OCI-M1 (cell line): ENCODE results near the gene ABCB4.
A peak's percentile ranks its signal among the peaks of the same experiment; 100 is the strongest.
"Not testable (repeated sequence)": the region's sequence is repeated elsewhere in the genome, so short reads cannot be mapped to it uniquely, and the experiment has no call there.

Experiments used
- DNase-seq: peaks from one replicate; lab custom pipeline; 2025; lab: John Stamatoyannopoulos, UW

The ABCB4 gene

DNA sequence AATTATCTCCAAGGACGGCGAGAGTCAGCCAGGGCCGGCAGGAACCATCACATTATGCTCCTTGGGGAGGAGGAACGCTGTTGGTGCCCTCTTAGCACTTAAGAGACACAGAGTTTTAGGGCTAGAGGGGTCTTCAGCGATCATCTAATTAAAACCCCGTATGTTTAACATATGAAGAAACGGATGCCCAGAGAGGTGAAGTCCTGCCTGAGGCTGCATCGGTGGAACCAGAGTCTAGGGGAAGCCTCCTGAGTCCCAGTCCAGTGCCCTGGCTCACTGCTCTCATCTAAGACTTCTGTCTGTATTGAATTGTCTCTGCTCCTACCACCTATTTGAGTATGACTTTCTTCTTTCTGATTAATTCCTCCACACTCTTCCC is 688 bp upstream of the ABCB4 start:
- no peak for DNase-seq

DNA sequence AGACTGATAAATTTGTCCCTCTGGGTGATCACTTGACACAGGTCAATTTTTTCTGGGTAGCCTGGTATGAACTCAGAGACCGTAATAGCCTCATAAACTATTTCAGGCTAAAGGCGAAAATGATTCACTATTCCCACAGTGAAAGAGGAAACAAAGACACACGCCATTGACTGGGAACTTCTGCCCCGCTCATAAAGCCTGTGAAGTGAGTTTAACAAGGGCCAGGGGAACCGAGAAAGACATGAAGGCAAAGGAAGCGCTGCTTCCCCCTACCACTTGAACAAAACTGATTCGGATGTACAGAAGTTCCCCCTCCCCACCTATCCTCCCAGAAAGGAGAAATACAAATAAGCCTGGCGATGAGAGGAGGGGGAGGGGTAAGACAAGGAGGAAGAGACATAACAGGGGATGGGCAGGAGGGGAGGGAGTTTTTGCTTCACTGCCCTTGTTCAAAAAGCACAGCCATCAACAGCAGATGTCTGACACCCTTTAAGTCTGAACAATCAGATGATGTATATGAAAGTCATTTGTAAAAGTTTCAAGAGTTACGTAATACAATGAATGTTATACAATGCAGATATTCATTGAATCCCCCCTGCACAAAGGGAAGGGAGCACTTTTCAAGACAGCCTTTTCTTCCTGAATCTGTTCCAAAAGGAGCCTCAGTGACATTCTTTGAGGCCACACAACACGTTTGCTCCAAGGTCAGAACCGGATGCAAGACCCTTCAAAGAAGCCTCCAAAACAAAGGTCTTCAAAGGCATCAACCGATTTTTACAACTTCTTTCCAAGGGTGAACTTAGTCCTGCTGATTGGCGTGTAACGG is 734 bp downstream of the ABCB4 start:
- peak; percentile 87 for DNase-seq

DNA sequence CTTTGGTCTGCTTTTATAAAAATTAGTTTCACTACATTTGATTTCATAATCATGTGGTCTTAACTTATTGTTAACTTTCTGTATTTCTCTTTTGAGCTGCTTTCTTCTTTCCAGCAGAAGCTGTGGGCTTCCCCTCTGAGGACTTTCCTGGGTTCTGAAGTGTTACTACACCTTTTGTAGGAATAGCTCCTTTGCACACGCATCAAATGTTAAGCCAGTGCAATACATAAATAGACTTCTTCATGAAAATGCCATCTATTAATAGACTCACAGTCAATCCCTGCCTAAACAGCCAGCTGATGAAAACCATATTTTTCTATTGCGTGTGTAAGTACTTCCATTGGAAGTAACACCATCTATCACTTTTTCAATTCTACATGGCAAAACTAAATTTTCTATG is 1.5 kb downstream of the ABCB4 start:
- peak; percentile 51 for DNase-seq

DNA sequence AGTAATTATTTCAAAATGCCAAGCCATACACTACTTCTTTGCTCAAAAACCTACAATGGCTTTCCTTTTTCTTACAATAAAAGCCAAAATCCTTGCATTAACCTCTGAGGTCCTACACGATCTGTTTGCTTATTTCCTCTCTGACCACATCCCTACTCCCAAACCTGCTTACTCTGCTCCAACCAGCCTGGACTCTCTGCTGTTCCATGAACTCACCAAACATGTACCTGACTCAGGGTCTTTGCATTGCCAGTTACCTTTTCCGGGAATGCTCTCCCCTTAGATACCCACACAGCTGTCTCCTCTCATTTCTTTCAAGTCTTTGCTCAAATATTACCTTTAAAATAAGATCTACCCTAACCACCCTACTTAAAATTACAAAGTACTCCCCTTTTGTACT is 2.3 kb downstream of the ABCB4 start:
- DNase-seq, result no peak

DNA sequence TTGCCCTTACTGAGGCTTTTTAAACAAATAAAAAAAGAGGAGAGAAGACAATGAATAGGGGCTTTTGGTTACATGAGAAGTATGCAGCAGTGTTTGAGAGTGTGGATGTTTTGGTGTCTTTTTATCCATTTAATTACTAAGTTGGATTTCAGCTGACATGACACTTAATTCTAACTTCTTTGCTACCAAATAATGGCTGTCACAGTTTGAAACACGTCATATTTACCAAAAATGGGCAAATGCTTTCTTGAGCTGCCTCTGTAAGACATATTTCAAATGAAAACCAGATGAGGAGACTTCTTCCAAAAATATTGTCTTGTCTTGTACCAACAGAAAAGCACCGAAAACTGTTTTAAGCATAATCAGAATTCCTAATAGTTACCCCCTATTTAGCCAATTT is 4.0 kb downstream of the ABCB4 start:
- no peak for DNase-seq

DNA sequence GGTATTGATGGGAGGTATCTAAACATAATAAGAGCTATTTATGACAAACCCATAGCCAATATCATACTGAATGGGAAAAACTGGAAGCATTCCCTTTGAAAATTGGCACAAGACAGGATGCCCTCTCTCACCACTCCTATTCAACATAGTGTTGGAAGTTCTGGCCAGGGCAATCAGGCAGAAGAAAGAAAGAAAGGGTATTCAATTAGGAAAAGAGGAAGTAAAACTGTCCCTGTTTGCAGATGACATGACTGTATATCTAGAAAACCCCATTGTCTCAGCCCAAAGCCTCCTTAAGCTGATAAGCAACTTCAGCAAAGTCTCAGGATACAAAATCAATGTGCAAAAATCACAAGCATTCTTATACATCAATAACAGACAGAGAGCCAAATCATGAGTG is 6.3 kb downstream of the ABCB4 start:
- peak; percentile 16 for DNase-seq

DNA sequence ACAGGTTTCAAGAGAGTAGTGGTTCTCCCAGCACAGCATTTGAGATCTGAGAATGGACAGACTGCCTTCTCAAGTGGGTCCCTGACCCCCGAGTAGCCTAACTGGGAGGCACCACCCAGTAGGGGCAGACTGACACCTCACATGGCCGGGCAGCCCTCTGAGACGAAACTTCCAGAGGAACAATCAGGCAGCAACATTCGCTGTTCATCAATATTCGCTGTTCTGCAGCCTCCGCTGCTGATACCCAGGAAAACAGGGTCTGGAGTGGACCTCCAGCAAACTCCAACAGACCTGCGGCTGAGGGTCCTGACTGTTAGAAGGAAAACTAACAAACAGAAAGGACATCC is 10.0 kb downstream of the ABCB4 start:
- DNase-seq, result not testable (repeated sequence)

DNA sequence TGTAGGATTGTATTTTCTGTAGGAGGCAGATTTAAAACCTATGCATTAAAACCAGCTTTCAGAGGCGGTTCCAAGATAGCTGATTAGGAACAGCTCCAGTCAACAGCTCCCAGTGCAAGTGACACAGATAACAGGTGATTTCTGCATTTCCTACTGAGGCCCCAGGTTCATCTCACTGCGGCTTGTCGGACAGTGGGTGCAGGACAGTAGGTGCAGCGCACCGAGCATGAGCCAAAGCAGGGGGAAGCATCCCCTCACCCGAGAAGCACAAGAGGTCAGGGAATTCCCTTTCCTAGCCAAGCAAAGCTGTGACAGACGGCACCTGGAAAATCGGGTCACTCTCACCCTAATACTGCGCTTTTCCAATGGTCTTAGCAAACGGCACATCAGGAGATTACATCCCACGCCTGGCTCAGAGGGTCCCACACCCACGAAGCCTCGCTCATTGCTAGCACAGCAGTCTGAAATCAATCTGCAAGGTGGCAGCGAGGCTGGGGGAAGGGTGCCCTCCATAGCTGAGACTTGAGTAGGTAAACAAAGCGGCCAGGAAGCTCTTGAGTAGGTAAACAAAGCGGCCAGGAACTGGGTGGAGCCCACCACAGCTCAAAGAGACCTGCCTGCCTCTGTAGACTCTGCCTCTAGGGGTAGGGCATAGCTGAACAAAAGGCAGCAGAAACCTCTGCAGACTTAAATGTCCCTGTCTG is 10.5 kb downstream of the ABCB4 start:
- DNase-seq, result not testable (repeated sequence)

DNA sequence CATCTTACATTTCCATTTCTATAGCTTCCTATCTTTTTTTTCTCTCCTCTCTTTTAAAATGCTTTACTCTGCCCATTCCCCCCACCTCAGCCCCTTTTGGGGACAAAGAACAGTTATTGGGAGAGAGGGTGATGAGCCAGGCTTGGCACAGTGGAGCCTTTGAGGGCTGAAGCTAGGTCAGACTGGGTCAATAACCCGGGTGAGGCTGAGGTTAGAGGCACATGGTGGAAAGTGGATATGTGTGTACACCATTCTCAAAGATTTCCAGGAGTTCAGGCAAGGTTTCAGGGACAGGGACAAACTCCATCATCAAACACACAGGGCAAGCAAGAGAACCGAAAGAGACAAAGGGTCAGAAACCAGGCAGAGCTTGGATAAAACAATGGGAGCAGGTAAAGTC is 11.5 kb downstream of the ABCB4 start:
- no peak for DNase-seq

DNA sequence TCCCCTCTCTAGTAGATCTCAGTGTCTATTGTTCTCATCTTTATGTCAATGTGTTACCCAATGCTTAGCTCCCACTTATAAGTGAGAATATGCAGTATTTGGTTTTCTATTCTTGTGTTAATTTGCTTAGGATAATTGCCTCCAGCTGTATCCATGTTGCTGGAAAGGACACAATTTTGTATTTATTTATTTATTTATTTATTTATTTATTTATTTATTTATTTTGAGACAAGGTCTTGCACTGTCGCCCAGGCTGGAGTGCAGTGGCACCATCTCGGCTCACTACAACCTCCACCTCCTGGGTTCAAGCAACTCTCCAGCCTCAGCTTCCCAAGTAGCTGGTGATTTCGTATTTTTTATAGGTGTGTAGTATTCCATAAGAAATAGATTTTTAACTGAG is 15.0 kb downstream of the ABCB4 start:
- DNase-seq, result not testable (repeated sequence)

DNA sequence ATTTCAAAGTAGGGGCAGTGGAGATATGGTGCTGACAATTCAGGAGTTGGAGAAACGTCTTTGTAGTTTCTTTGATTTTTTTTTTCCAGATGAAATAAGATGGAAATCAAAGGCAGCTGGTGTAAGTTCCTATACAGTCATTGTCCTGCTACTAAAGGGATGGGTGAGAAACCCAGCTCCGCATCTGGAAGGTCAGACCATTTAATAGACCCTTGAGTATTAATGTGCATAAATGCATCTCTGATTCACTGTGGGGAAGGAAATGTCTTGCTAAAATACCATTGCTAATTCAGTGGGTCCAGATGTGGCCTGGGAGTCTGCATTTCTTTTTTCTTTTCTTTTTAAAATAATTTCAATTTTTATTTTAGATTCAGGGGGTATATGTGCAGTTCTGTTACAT is 15.5 kb downstream of the ABCB4 start:
- DNase-seq, result no peak

DNA sequence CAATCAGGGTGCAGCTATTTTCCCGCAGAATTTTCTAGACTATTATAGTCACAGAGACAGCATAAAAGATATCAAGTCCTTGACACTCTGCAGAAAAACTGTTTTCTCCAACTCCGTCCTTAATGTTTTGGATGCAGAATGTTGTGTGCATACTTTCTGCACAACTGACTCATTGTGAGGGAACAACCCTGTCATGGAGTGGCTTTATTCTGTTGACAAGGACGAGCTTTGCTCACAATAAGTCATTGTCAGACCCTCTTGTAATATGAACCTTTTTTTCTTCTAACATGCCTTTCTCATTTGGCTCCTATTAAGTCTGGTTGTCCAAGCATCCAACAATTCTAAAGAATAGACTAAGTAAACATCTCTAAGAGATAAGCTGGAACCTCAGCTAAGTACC is 17.3 kb downstream of the ABCB4 start:
- no peak for DNase-seq

DNA sequence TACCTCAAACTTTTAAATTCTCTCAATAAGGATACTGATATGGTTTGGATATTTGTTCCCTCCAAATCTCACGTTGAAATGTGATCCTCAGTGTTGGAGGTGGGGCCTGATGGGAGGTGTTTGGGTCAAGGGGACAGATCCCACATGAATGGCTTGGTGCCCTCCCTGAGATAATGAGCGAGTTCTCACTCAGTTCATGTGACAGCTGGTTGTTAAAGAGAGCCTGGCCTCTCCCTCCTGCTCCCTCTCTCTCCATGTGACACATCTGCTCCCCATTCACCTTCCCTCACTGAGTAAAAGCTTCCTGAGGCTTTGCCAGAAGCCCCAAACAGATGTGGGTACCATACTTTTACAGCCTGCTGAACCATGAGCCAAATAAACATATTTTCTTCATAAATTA is 19.2 kb downstream of the ABCB4 start:
- DNase-seq, result peak; percentile 36

DNA sequence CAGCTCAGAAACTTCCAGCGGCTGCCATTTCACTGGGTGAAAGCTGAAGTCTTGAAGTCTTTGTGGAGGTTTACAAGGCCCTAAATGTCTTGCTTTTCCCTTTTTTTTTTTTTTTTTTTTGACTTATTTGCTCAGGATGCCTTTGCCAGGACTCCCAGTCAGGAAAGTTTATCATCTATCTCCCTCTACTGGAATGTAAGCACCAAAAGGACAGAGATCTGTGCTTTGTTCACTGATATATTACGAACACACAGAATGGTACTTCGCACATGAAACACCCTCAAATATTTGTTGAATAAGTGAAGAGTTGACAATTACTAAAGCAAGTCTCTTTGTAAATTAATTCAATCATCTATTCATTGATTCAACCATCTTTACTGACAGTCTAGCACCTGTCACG is 23.2 kb downstream of the ABCB4 start:
- DNase-seq, result no peak

DNA sequence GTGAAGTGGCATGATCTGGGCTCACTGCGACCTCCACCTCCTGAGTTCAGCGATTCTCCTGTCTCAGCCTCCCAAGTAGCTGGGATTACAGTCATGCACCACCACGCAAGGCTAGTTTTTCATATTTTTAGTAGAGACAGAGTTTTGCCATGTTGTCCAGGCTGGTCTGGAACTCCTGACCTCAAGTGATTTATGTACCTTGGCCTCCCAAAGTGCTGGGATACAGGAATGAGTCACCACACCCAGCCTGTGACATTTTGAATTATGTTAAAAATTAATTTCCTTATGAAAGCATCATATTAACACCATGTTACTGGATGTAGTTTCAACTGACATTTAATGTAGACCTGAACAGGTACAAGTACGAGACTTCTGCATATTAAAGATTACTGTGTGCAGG is 24.3 kb downstream of the ABCB4 start:
- DNase-seq, result no peak

DNA sequence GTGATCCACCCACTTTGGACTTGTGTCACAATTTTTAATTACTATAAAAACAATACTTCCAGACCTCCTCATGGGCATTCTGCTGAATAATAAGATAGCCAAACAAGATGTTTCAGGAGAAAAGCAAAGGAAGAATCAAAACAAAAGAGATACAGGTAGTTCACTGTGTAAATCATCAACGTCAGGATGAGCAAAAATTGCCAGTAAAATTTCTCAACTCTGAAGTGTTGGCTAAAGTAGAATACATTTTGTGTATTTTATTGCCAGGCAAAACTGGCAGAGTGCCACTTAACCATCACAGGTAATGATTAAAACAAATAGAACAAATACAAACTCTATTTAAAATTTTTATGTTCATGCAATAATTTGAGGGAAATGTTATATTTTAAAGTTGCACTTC is 24.8 kb downstream of the ABCB4 start:
- DNase-seq, result no peak

DNA sequence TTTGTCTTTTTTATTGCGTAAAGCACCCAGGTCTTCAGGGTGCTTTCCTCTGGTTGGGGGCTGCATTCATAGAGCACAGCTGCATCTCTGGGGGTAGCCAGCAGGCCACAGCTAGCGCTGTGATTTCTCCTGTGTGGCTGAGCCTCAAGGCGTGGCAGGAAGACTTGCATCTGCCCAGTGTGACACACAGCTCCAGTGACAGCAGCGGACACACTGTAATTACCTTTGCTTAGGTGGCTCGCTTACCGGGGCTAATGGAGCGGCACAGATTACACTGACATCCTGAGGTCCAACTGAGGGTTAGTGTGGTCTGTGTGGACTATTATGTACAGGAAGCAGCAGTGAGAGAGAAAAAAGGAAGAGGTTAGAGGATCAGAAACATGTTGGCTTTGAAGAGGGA is 27.1 kb downstream of the ABCB4 start:
- no peak for DNase-seq

DNA sequence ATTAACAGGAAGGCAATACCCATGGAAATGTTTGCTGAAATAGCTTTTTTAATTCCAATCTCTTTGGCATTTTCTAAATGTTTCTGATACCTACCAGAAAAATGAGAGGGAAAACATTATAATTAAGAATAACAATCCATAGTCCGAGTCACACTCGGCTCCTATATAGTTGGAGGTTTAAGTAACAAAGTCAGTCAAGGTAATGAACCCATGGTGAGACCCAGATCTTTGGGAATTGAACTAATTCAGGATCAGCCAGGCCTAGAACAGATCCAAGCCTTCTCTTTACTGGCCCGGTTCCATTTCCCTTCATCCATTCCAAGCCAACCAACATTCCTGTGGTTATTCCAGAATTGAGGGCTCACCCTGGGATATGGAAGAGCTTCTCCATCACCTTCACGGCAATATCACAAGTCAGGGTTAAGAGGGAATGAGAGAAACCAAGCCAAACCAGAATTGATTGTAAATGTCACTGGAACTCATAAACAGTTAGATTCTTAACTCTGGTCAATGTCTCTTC is 28.3 kb downstream of the ABCB4 start:
- DNase-seq, result no peak

DNA sequence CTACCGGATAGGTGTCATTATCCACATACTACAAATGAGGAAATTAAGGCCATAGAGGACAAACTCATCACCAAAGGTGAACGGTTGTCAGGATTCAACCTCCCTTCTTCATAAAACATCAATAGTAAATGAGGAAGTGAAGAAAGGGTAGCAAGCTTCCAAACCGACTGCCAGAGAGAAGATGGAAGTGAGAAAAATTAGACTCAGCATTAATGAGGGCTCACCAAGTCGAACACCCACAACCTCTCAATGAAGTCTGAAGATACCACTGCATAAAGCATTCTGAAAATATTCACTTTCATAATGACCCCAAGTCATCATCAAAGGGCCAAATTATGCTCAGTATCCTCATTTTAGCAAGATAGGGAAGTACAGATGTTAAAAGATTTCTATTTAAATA is 29.6 kb downstream of the ABCB4 start:
- DNase-seq, result no peak

DNA sequence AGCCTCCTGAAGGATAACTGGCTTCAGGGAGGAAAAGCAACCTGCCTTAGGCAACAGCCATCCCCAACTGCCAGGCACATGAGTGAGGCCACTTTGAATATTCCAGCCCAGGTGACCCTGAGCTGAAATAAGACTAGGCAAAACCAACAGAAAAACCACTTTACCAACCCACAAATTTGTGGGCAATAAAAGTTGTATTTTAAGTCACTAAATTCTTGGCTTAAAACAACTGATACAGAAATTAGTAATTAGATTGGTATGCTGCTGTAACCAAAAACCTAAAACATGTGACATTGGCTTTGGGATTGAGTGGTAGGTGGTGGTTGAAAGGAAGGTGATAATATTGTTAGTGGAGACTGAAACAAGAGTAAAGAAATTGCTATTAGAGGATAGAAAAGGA is 39.9 kb downstream of the ABCB4 start:
- no peak for DNase-seq

DNA sequence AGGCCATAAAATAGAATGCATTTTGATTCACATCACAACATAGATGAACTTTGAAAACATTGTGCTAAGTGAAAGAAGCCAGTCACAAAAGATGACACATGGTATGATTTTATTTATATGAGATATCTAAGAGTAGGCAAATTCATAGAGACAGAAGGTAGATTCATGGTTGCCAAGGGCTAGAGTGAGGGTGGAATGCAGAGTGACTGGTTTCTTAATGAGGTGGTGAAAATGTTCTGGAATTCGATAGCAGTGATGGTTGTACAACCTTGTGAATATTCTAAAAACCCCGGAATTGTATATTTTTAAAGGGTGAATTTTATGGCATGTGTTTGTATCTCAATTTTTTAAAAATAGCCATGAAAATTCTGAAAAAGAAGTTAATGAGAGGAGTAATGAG is 42.9 kb downstream of the ABCB4 start:
- DNase-seq, result no peak

DNA sequence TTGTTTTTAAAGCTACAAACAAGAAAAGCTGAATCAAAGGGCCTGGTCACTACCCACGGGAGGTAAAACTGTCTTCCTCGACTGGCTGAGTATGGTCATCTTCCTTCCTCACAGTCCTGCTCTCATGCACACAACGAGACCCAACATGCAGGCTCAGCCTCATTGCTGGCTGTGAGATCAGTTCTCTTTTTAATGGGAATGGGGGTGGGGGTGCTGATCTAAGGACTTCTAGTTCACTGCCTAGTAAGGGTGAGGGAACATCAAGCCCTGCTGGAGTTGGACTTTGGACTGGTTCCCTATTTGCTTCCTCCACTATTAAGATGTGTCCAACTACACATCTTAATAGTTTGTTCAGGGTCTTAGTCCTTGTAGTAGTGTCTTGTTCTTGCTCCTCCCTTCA is 48.2 kb downstream of the ABCB4 start:
- no peak for DNase-seq

DNA sequence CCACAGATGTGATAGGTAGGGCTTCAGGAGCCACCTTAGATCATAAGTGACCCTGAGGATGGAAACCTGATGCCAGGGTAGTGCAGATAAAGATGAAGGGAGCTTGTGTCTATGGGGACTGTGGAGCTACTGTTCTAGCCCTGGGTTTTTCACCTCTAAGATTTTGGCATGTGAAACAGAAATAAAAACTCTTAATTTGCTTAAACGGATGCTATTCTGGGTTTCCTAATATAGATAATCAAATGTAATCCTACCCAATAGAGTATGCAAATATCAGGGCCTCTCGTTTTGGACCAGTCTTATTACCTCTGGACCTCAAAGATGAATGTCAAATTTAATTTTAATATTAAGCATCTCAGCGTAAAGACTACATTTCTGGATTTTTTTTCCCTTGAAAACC is 49.3 kb downstream of the ABCB4 start:
- no peak for DNase-seq

DNA sequence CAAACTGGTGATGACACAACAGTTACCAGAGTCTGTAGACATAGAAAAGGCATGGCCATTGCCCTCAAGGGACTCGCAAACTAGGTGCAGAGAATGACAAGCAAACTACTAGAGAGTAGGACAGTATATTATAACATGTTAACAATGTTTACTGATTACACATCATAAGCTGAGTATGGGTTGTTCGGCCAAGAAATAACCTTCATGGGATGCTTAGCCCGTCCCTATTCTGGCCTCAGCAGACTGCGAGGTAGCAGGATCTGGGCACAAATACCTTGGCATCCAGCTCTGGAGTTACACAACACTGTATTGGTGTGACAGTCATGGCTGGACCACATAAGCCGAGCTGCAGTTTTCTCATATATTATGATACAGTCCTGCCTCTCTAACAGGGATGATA is 51.4 kb downstream of the ABCB4 start:
- no peak for DNase-seq
